ENCODE data around the gene TRIM8. TPM values are rescaled to one million over a fixed set of nuclear protein-coding genes. Genes with fewer than 3 reads are reported as not detected.
A peak's percentile ranks its signal among the peaks of the same experiment; 100 is the strongest.

TRIM8 gene
- total RNA-seq, 1 donor from 2014 or later: 81.6 TPM

- H3K36me3 Mint-ChIP-seq: no peaks in the 10 kb centered on the region
- H3K27me3 Mint-ChIP-seq: no peaks in the 10 kb centered on the region
- no peaks in the 10 kb centered on the region for H3K9me3 Mint-ChIP-seq
- H3K27ac Mint-ChIP-seq: no peak overlapping the region
- H3K4me3 Mint-ChIP-seq: no peak overlapping the region
- no peak for DNase-seq (ENCODE audit: extremely low spot score, unreplicated experiment)
- H3K4me1 Mint-ChIP-seq (ENCODE audit: unreplicated experiment): peaks cover 19% of the 10 kb centered on the region
- TF ChIP-seq CTCF (conservative IDR thresholded peaks at IDR 0.05): no peak
Measured at GRCh38 chr10:102620591-102621442, 23.5 kb upstream of the TRIM8 start.

- no peak for DNase-seq (ENCODE audit: extremely low spot score, unreplicated experiment)
- no peak overlapping the region for H3K27ac Mint-ChIP-seq
- no peaks in the 10 kb centered on the region for H3K36me3 Mint-ChIP-seq
- peaks cover 19% of the 10 kb centered on the region for H3K4me1 Mint-ChIP-seq (ENCODE audit: unreplicated experiment)
- no peak for TF ChIP-seq CTCF (conservative IDR thresholded peaks at IDR 0.05)
- H3K4me3 Mint-ChIP-seq: no peak overlapping the region
- no peaks in the 10 kb centered on the region for H3K27me3 Mint-ChIP-seq
- H3K9me3 Mint-ChIP-seq: no peaks in the 10 kb centered on the region
Measured at GRCh38 chr10:102621443-102622325, 22.6 kb upstream of the TRIM8 start.

- Mint-ChIP-seq H3K27ac (no peak overlapping the region), H3K27me3 (no peaks in the 10 kb centered on the region), H3K36me3 (peaks cover 5% of the 10 kb centered on the region), H3K4me3 (no peak overlapping the region), H3K4me1 (ENCODE audit: unreplicated experiment) (peaks cover 35% of the 10 kb centered on the region), H3K9me3 (no peaks in the 10 kb centered on the region)
- no peak for DNase-seq (ENCODE audit: extremely low spot score, unreplicated experiment)
- TF ChIP-seq CTCF (conservative IDR thresholded peaks at IDR 0.05): no peak
Measured at GRCh38 chr10:102624094-102624493, 20.2 kb upstream of the TRIM8 start.

GRCh38 chr10:102624751-102625645 is 19.3 kb upstream of the TRIM8 start:
- peak overlapping the region; percentile 50 for H3K27ac Mint-ChIP-seq

More at GRCh38 chr10:102624751-102625645, 19.3 kb upstream of the TRIM8 start:
- H3K4me1 Mint-ChIP-seq (ENCODE audit: unreplicated experiment): peaks cover 40% of the 10 kb centered on the region
- no peak for TF ChIP-seq CTCF (conservative IDR thresholded peaks at IDR 0.05)
- H3K4me3 Mint-ChIP-seq: no peak overlapping the region
- no peaks in the 10 kb centered on the region for H3K27me3 Mint-ChIP-seq
- no peak for DNase-seq (ENCODE audit: extremely low spot score, unreplicated experiment)
- no peaks in the 10 kb centered on the region for H3K9me3 Mint-ChIP-seq
- peaks cover 5% of the 10 kb centered on the region for H3K36me3 Mint-ChIP-seq

Measured in type B pancreatic cell (in vitro differentiated cells).